HG02981 (cell line): ENCODE data around the gene KLHL9.

ENCODE experiments used
- ATAC-seq: cut with Tn5 transposase; IDR thresholded peaks from one replicate; pipeline ENCODE4 v1.9.1; 2021; ENCODE audit warnings: mild to moderate bottlenecking, moderate library complexity; ENCODE audit not compliant: unreplicated experiment

Gene KLHL9

GRCh38 chr9:21317956-21318923 lies 17.0 kb downstream of the KLHL9 start:
- ATAC-seq, result peak; percentile 75

- no peak for ATAC-seq
Observed at GRCh38 chr9:21316860-21317259, 18.3 kb downstream of the KLHL9 start.

- ATAC-seq, result no peak
Observed at GRCh38 chr9:21316032-21316842, 19.0 kb downstream of the KLHL9 start.

- ATAC-seq, result no peak
Observed at GRCh38 chr9:21314152-21314551, 21.1 kb downstream of the KLHL9 start.

- no peak for ATAC-seq
Observed at GRCh38 chr9:21311889-21312288, 23.3 kb downstream of the KLHL9 start.

GRCh38 chr9:21305213-21305612 lies 30.0 kb downstream of the KLHL9 start, which contains the start of gene IFNA5:
Gene IFNA5 (minus strand): TSS chr9:21305313. CDS start chr9:21305256, 57 bp downstream.
- ATAC-seq, result no peak

- no peak for ATAC-seq
Observed at GRCh38 chr9:21295992-21296391, 39.2 kb downstream of the KLHL9 start.

GRCh38 chr9:21294904-21295538 lies 40.2 kb downstream of the KLHL9 start:
- ATAC-seq, result peak; percentile 77

- peak; percentile 62 for ATAC-seq
Observed at GRCh38 chr9:21294364-21294774, 40.8 kb downstream of the KLHL9 start.

GRCh38 chr9:21289848-21290247 lies 45.4 kb downstream of the KLHL9 start:
- ATAC-seq, result no peak

- ATAC-seq, result no peak
Observed at GRCh38 chr9:21287280-21287679, 47.9 kb downstream of the KLHL9 start.

GRCh38 chr9:21286659-21287058 lies 48.5 kb downstream of the KLHL9 start:
- no peak for ATAC-seq

- no peak for ATAC-seq
Observed at GRCh38 chr9:21286099-21286498, 49.1 kb downstream of the KLHL9 start.

GRCh38 chr9:21281275-21281674 lies 53.9 kb downstream of the KLHL9 start:
- ATAC-seq, result no peak
